Bronchial epithelial cell (primary cell): ENCODE measurements around the gene ATOSB. TPM values are rescaled to one million over a fixed set of nuclear protein-coding genes. Genes with fewer than 3 reads are reported as not detected.

ENCODE experiments used
- DNase-seq: peaks from one replicate; pipeline ENCODE4 v3.0.0-alpha.2; 2010; ENCODE audit warnings: low read depth
- FAIRE-seq: peaks from 2 replicates; lab custom pipeline; 2011; peaks lifted over from hg19 to GRCh38; lab: Jason Lieb, UNC
- H3K27me3 ChIP-seq: 2 replicates; pipeline ENCODE4 v1.5.1; 2011; ENCODE audit warnings: low read length; ENCODE audit not compliant: control insufficient read depth, insufficient read depth
- H3K36me3 ChIP-seq: 2 replicates; pipeline ENCODE4 v1.5.1; 2011; ENCODE audit warnings: low read length; ENCODE audit not compliant: control insufficient read depth, insufficient read depth
- H3K4me3 ChIP-seq: 2 replicates; pipeline ENCODE4 v1.5.1; 2011; ENCODE audit warnings: mild to moderate bottlenecking, low read depth, low read length, control low read depth
- total RNA-seq: library from RNA; depleted of rRNA; stranded (reverse); fragments of >200 nt; gene quantifications from 2 replicates; pipeline ENCODE4 v1.2.1, GENCODE V29; 2014
- TF ChIP-seq, protein P1 (sequence below): IDR thresholded peaks from 2 replicates; pipeline ENCODE4 v1.5.1; 2011; ENCODE audit warnings: mild to moderate bottlenecking, moderate library complexity, low read length, control low read depth, inconsistent platforms; ENCODE audit not compliant: insufficient read depth, severe bottlenecking

The ATOSB gene
- total RNA-seq, 1 donor from 2014 or later = 10.3 TPM

GRCh38 chr9:35114840-35115628, 628 bp downstream of the ATOSB start:
- DNase-seq (peak; percentile 68), FAIRE-seq (no peak)
- no peaks in the 10 kb centered on the region for H3K36me3 ChIP-seq
- H3K27me3 ChIP-seq = no peaks in the 10 kb centered on the region
- peak overlapping the region; percentile 74 for H3K4me3 ChIP-seq
- TF ChIP-seq, protein P1, sequence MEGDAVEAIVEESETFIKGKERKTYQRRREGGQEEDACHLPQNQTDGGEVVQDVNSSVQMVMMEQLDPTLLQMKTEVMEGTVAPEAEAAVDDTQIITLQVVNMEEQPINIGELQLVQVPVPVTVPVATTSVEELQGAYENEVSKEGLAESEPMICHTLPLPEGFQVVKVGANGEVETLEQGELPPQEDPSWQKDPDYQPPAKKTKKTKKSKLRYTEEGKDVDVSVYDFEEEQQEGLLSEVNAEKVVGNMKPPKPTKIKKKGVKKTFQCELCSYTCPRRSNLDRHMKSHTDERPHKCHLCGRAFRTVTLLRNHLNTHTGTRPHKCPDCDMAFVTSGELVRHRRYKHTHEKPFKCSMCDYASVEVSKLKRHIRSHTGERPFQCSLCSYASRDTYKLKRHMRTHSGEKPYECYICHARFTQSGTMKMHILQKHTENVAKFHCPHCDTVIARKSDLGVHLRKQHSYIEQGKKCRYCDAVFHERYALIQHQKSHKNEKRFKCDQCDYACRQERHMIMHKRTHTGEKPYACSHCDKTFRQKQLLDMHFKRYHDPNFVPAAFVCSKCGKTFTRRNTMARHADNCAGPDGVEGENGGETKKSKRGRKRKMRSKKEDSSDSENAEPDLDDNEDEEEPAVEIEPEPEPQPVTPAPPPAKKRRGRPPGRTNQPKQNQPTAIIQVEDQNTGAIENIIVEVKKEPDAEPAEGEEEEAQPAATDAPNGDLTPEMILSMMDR = no peak

DNA sequence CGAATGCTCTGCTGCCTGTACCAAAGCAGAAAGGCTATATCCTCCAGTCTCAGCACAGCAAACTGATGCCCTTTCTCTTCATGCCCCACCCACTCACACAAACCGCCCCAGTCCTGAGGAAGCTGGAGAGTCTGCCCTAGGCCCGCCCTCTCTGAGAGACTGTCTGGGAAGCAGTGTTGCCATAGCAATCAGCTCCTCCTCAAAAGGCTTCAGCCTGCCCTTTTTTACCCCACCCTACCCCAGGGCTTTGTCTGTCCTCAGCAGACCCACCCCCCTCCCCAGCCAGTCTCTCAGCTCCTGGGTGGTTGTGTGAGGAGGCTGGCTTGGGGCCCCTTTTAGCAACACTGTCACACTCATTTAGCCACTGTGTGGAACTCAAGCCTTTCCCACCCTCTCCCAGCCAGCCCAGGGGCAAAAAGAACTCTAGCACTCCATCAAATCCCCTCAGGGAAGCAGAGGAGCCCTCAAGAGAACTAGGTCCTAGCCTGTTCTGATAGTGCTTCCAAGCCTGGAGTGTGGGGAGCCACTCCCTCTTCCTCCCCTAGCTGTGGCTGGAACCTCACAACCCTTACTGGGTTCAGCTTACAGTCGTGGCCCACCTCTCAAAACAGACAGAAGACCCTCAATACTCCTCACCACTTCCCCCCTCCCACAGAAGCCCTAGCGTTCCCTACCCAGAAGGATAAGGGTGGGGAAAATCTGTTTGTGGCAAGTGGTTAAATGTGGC, 1.4 kb downstream of the ATOSB start:
- peak overlapping the region; percentile 74 for H3K4me3 ChIP-seq
- TF ChIP-seq, protein P1 = no peak
- DNase-seq (peak; percentile 93), FAIRE-seq (no peak)
- no peaks in the 10 kb centered on the region for H3K27me3 ChIP-seq
- no peaks in the 10 kb centered on the region for H3K36me3 ChIP-seq

- Histone ChIP-seq H3K4me3 (no peak overlapping the region), H3K36me3 (peaks cover 2% of the 10 kb centered on the region), H3K27me3 (no peaks in the 10 kb centered on the region)
- TF ChIP-seq, protein P1 = no peak
- peak; percentile 84 for DNase-seq
- FAIRE-seq = no peak
These were observed 3.2 kb downstream of the ATOSB start for GRCh38 chr9:35112257-35113020.

- Histone ChIP-seq H3K36me3 (peaks cover 2% of the 10 kb centered on the region), H3K27me3 (no peaks in the 10 kb centered on the region), H3K4me3 (peak overlapping the region; percentile 73)
- no peak for FAIRE-seq
- TF ChIP-seq, protein P1 = no peak
- peak; percentile 95 for DNase-seq
These were observed 4.4 kb downstream of the ATOSB start for GRCh38 chr9:35111001-35111933.

- peak overlapping the region; percentile 73 for H3K4me3 ChIP-seq
- FAIRE-seq (no peak), DNase-seq (peak; percentile 61)
- TF ChIP-seq, protein P1 = no peak
- peaks cover 4% of the 10 kb centered on the region for H3K36me3 ChIP-seq
- H3K27me3 ChIP-seq = no peaks in the 10 kb centered on the region
These were observed 5.3 kb downstream of the ATOSB start for GRCh38 chr9:35110327-35110761.
